Limb (tissue), 2 donors: Measurements from ENCODE around the gene ODAD3.
"Not testable (repeated sequence)": the region's sequence is repeated elsewhere in the genome, so short reads cannot be mapped to it uniquely, and the experiment has no call there.

Experiments
- DNase-seq, 2 donors: peaks; one replicate each; pipeline ENCODE4 v3.0.0-alpha.2; 2016; ENCODE audit errors: extremely low spot score in 2 of 2

ODAD3 gene

DNA sequence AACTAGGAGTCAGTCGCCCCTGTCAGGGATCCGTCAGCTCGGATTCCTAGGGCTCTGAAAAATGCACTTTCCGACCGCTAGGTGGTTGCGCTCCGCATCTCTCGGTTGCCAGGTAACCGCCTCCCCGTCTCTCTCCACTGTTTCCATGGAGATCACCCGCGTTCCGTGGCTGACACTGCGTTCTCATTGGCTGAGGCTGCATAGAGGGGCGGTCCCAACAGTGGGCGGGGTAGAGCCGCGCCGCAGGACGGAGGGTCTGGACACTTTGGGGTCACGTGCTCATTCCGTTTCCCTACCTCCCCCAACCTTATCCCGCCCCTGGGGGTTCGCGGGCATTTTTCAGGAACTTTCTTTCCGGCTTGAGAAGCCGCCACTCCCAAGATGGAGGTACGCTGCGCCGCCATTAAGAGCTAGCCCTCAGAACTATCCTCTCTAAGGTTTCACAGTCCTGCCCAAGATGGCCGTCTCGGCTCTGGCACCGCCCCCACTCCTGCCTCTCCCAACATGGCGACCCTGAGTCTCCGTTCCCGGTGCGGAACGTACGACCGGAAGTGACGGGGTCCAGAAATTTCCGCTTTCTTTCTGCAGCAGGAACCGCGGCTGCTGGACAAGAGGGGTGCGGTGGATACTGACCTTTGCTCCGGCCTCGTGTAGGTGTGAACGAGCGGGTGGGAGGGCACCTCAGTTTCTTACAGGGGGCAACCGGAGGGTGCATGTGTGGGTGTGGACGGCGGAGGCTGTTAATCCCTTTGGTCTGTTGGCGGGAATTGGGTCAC, at the start of gene ODAD3, which contains the start of gene PRKCSH:
Gene ODAD3 (minus strand): TSS at position 65 of the 776 bp plus-strand sequence. CDS start 105 bp downstream, outside the sequence.
Gene PRKCSH (plus strand): TSS at position 579 of the 776 bp plus-strand sequence. CDS start 483 bp downstream, outside the sequence.
- DNase-seq: peak; percentile 99 to 100

DNA sequence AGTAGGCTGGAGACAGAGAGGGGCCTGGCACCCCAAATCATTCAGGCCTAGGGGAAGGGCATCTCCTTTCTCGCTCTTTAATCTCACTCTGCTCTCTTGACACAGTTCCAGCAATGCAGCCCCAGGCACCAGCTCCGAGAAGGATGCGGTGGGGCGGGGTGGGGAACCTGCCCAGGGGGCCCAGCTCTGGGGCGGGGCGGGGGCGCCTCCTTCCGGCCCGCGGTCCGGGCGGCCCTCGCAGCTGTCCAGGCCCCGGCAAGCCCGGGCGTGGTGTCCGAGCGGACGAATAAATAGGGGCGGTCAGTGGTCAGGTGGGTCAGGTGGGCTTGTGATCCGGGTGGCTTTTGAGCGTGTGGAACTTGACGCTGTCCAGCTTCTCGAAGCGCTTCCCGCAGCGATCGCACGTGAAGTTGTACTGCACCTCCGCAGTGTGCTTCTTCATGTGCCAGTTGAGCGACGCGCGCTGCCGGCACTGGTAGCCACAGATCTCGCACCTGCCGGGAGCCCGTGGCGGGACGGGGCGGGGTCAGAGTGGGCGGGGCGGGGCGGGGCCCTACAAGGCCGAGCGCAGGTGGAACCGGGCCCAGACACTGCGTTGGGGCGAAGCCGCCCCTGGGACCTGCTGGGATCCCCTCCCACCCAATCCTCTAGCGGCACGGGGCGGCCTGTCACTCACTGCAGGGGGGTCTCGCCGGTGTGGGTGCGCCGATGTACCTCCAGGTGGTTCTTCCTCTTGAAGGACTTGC, 48.6 kb upstream of the ODAD3 start:
- no peak for DNase-seq

DNA sequence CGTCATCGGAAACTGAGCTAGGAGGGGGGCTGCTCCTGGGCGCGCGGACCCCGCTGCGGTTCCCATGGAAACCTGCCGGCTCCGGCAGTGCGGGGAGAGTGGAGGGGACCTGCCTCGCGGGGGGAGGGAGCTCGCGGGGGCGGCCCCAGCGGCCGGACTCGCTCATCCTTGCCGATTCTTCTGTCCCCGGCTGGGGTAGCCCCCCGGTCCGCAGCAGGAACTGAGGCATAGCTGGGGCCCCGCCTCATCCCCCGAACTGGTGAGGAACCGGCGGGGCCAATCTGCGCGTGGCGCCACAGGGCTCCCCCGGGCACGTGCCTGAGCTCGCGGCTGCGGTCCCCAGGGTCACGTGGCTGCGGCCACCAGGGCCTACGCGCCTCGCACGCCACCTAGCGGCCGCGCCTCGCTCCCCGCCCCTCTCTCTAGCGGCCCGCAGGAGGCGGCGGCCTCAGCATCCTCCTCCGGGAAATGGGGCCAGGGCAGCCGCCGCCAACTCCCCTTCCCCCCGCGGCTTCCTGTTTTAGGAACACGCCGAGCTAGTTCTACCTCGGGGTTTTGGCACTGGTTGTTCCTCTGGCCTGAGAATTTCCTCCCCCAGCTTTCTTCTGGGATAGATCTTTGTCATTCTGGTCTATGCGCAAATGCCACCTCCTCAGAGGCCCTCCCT, 47.6 kb upstream of the ODAD3 start:
- DNase-seq: peak; percentile 56 to 86

DNA sequence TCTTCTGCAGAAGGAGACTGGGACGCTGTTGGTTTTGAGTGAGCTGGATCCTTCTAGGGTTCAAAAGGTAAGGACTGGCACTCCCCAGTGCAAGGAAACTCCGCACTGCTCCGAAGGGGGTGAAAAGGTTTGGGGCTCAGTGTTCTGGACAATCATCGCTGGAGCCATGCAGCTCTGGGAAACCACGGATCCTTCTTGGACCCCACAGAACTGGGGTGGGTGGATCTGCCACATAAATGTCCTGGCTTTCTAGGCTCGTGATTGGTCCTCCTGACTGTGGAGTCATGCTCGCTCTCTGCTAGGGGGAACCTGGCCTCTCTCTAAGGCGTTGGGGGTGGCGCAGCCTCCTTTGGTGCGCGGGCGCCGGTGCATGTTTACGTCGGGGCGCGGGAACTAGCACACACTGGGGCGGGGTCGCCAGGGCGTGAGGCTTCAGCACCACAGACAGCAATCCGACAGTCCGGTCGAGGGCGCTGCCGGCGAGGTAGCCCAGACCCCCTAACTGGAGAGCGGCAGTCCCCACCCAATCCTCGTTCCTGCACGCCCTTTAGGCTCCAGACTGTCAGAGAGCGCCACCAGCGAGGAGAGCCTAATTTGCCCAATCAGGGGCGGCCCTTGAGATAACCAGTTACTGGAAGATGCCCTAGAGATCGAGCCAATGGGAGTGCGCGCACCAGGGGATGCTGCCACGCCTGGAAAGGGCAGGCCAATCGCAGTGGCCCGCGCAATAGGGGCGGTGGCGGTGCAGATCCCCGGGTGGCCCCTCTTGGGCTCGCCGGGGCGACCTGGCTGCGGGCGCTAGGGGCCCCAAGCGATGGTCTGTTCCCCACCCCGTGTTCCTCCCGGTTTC, 46.8 kb upstream of the ODAD3 start:
- peak; percentile 47 to 80 for DNase-seq

DNA sequence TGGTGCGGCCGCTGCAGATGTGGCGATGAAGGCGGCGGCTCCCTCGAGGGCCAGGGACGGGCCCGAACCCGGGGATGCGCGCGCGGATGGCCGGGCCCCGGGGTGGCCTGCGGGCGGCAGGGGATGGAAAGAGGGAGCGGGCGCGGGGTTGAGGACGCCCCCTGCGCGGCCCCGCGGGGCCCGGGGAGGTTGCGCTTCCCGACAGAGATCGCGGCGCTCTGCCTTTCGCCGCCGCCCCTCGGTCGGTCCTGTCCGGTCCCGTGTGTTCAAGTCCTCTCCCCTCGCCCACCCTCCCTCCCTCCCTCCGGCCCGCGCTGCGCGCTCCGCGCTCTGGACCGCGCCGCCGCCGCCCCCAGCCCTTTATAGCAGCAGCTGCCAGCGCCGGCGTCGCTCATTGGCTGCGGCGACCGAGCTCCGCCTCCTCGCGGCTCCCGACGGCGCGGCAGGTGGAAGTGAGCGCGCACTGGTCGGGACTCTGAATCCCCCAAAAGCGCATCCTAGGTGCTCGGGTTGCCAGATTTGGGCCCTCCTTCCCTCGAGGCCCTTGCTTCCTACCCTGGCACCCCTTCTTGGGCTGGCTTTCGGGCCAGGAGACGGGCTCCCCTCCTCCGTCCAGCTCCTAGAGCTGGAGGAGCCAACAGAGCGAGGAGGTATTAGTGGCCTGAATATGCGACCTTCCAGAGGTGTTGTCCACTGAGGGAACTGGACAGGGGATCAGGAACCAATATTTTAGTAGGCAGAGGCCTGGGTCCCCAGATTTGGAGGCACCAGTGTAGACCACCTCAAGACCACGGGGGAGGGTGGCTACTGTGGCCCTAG, 46.0 kb upstream of the ODAD3 start, which contains the start of gene ELAVL3:
Gene ELAVL3 (minus strand): TSS at position 332 of the 819 bp plus-strand sequence. CDS start 438 bp downstream, outside the sequence.
- peak in 1 of 2 donors; percentile 79 for DNase-seq

DNA sequence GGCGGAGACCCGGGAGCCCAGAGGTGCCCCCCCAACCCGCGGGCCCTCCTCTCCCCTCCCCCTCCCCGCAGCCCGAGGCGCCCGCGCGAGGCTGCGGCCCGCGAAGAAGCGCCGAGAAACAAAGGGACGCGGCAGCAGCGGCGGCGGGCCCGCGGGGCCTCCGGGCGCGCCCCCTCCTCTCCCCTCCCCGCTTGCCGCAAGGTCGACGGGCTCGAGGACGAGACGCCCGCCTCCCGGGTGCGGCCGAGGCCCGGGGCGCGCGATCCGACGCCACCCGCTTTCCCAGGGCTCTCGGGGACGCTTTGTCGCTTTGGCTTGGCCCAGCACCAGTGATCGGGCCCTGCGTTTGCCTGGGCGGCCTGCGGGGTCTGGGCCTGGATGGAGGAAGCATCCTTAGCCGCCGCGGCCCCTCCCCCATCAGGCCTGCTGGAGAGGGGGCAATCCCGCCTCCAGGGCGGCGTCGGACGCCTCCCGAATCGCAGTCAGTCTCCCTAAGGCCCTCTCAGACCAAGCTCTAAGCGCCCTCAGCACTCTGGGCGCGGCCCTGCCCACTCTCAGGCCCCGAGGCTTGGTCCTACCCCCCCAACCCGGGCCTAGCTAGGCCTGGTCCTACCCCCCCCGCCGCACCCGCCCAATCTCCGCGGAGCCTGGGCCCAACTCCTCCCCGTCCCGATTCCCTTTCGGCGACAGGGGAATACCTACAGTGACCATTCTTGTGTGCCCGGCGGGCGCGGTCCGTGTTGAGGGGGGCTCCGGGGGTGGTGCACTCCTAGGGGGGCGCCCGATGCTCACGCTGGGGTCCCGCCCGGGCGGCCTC, 45.2 kb upstream of the ODAD3 start:
- DNase-seq: peak in 1 of 2 donors; percentile 53

DNA sequence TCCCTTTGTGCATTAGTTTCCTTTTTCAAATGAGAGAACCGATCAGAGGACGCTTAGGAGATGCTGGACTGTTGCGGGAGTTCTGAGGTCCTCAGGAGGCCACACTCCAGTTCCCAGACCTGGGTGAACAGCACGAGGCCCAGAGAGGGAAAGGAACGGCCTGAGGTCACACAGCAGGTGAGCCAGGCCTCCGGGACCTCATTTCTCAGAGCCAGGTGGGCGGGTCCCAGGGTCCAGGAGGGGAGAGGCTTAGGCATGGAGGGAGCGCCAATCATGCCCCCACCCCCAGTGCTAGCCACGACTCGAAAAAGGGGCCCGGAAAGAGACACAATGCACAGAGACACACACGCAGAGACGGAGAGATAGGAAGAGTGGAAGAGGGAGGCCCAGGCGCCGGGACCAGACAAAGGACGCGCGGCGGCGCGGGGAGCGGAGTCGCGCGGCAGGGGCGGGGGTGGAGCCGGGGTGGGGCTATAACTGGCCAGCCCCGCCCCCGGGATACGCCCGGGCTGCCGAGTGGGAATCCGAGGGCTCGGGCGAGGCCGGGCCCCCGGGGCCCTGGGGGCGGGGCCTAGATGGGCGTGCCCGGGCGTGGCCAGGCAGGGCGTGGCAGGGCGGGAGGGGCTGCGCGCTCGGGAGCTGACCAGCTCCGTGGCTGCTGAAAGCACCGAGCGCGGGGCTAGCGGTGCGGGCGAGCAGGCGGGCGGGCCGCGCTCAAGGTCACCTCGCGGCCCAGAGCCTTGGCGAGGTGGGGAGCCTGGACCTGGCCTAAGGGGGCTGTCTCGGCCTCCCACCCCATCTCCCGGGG, 44.4 kb upstream of the ODAD3 start:
- peak in 1 of 2 donors; percentile 81 for DNase-seq

DNA sequence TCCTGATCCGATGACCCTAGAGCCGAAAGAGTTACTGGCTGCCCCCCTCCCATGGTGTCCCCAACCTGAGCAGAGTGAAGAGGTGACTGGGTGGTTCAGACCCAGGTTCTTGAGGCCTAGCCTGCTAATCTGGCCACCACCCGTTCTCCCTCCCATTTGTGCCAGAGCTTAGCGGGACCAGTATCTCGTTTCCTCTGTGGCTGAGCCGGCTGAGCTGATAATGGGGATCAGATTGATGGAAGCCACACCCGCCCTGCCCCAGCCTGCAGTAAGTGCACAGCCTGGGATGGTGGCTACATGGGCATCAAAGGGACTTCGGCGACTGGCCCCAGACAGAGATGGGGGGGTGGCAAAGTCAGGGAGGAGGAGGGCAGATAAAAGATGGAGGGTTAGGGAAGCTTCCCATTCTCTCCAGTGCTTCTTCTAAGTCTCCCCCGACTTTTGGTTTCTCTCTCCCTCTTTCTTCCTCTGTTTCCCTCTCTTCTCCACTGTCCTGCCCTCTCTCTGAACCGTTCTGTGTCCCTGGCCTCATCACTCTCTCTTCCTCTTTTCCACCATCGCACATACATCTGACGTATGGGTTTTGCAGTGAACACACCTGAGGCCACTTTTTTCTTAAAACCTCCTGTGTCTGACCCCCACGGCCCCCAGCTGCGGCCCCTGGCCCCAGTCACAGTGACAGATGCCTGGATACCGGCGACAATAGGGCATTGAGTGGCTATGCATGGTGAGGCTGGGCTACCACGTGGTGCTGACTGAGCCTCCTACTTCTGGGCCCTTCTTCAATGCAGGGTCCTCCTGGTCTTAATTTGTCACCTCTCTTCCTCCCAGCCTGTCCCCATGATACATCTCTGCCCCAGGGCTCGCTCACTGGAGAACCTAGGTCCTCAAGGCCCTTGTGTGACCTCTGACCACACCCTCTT, 43.5 kb upstream of the ODAD3 start:
- DNase-seq: no peak

DNA sequence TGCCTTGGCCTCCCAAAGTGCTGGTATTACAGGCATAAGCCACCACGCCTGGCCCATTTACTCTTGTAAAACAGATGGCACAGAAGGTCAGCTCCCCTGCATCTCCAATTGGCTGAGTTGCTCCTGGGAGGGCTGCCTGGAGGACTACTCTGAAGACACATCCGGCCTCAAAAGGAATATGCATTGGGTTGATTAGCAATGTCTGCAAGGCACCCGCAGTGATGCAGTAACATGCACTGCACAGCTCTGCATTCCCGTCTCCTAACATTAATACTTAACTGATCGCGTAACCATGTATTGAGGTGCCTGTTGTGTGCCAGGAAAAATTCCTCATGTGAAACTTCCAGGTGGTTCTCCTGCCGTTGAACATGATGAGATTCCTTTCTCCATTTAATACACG, 40.9 kb upstream of the ODAD3 start:
- no peak for DNase-seq

DNA sequence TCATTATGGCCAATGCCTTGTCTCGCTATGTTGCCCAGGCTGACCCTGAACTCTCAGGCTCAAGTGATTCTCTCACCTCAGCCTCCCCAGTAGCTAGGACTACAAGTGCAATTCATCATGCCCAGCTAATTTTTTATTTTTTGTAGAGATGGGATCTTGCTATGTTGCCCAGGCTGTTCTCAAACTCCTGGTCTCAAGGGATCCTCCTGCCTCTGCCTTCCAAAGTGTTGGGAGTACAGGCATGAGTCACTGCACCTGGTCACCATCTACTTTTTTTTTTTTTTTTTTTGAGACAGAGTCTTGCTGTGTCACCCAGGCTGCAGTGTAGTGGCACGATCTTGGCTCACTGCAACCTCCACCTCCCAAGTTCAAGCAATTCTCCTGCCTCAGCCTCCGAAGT, 40.4 kb upstream of the ODAD3 start:
- DNase-seq: not testable (repeated sequence)

DNA sequence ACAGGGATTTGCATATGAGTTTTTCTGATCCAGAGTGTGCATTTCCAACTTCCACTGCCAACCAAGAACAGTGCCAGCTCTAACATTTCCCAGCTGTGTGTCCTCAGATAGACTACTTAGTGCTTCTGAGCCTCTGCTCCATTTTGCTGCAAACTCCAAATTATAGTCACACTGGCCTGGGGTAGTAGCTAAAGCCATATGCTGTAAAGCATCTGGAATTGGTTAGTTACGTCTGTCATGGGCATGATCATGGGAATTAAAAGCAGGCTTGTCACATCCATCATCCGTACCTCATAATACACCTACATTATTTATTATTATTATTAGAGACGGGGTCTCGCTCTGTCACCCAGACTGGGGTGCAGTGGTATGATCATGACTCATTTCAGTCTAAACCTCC, 38.8 kb upstream of the ODAD3 start:
- no peak for DNase-seq

DNA sequence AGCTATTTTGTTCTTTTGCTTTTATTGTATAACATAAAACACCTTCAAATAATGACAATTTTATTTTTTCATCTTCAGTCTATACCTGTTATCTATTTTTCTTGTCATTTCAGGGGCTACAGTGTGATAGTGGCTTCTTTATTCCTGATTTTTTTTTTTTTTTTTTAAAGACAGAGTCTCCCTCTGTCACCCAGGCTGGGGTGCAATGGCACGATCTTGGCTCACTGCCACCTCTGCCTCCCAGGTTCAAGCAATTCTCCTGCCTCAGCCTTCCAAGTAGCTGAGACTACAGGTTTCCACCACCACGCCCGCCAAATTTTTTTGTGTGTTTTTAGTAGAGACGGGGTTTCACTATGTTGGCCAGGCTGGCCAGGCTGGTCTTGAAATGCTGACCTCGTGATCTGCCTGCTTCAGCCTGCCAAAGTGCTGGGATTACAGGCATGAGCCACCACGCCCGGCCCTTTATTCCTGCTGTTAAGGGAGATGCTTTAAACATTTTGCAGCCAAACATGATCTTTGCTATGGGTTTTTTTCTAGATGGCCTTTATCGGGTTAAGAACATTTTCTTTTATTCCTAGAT, 33.4 kb upstream of the ODAD3 start:
- not testable (repeated sequence) for DNase-seq

DNA sequence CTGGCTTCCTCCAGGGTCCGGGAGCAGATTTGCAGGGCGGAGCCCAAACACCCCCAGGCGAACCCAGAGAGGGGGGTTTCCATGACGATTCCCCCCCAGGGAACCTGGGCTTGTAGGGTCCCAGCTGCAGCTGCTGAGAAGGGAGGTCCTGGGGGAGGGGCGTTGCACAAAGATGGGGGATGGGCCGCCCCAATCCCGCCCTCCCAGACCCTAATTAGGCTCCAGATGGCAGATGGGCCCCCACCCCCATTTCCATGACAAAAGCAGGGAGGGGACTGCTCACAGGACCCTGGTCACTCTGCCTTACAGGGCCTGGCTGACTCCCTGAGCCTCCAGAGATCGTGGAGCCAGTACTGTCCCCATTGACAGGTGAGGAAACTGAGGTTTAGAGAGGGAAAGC, 30.7 kb upstream of the ODAD3 start:
- DNase-seq: no peak

DNA sequence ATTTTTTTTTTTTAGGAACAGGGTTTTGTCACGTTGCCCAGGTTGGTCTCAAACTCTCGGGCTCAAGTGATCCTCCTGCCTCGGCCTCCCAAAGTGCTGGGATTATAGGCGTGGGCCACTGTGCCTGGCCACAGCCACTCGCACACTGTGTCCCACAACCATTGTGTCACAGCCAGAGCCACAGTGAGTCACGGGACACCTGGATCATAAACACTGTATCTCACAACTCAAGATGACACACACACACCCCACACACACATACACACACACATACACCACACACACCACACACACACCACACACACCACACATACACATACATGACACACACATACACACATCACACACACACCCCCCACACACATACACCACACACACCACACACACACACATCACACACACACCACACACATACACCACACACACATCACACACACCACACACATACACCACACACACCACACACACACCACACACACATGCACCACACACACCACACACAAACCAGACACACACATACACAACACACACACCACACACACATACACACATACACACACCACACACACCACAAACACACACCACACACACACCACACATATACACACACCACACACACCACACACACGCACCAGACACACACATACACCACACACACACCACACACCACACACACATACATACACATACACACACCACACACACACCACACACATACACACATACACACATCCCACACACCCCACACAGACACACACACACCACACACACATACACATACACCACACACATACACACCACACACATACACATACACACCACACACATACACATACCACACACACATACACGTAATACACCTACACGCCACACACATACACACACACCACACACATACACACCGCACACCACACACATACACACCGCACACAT, 29.7 kb upstream of the ODAD3 start:
- DNase-seq: no peak

DNA sequence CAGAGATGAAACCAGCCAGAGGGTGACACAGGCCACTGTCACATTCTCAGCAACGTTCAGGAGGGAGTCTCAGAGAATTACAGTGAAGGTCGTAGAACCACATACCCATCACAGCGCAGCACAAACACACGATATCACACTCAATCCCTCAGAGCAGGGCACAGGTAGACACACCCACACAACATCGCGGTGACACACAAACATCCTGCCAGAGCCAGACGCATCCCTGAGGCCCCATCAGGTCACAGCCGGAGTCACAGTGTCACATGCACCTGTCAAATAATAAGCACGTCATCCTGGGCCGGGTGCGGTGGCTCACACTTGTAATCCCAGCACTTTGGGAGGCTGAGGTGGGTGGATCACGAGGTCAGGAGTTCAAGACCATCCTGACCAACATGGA, 28.5 kb upstream of the ODAD3 start:
- no peak for DNase-seq

DNA sequence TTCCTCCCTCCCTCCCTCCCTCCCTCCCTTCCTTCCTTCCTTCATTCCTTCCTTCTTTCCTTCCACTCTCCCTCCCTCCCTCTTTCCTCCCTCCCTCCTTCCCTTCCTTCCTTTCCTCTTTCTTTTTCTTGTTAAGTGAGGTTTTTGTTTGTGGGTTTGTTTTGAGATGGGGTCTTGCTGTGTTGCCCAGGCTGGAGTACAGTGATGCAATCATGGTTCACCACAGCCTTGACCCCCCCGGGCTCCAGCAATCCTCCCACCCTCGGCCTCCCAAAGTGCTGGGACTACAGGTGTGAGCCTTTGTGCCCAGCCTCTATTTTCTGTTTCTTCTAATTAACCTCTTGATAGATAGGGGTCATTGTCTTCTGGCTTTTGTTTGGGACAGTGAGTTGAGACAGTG, 26.5 kb upstream of the ODAD3 start:
- no peak for DNase-seq
